Stomach (tissue), 9 donors: Measurements from ENCODE around the gene SPHK2. TPM values are rescaled to one million over a fixed set of nuclear protein-coding genes. Genes with fewer than 3 reads are reported as not detected.
"Not testable (repeated sequence)": the region's sequence is repeated elsewhere in the genome, so short reads cannot be mapped to it uniquely, and the experiment has no call there.

Experiments
- DNase-seq, 2 donors: peaks; one replicate each; pipeline versions ENCODE4 v3.0.0 to v3.0.0-alpha.2; 2013 to 2019
- H3K27ac ChIP-seq, 5 donors: fragments of 200-600 bp in 4 of 5; sonication (generic) in 4 of 5; one replicate each; pipeline ENCODE4 v1.5.1; 2013 to 2019; ENCODE audit warnings: mild to moderate bottlenecking in 1 of 5, moderate library complexity in 1 of 5
- H3K27me3 ChIP-seq, 3 donors: fragments of 200-600 bp; sonication (generic); one replicate each; pipeline ENCODE4 v1.5.1; 2017 to 2019; ENCODE audit warnings: mixed run types in 1 of 3
- H3K36me3 ChIP-seq, 4 donors: fragments of 200-600 bp; sonication (generic); 1 replicate in 3 of 4; 2 replicates in 1 of 4; pipeline ENCODE4 v1.5.1; 2016 to 2019
- H3K4me1 ChIP-seq, 4 donors: fragments of 200-600 bp; sonication (generic); one replicate each; pipeline ENCODE4 v1.5.1; 2016 to 2019
- H3K4me3 ChIP-seq, 4 donors: fragments of 200-600 bp; sonication (generic) in 3 of 4; one replicate each; pipeline ENCODE4 v1.5.1; 2016 to 2019; ENCODE audit warnings: mild to moderate bottlenecking in 1 of 4
- H3K9me3 ChIP-seq, 4 donors: fragments of 200-600 bp; sonication (generic); one replicate each; pipeline ENCODE4 v1.5.1; 2016 to 2019
- CTCF ChIP-seq, 7 experiments: fragments of 450-650 bp in 4 of 7; fragments of 200-600 bp in 3 of 7; sonication (generic) in 3 of 7; IDR thresholded peaks; one replicate each; pipeline ENCODE4 v1.5.1; 2016 to 2019; ENCODE audit warnings: antibody characterized with exemption in 7 of 7, control low read depth in 2 of 7, mild to moderate bottlenecking in 1 of 7
- EP300 ChIP-seq: sonication (generic); formaldehyde crosslinking; IDR thresholded peaks from one replicate; pipeline ENCODE4 v1.6.1; 2017; ENCODE audit warnings: antibody characterized with exemption
- POLR2A ChIP-seq, 4 donors: fragments of 450-650 bp; IDR thresholded peaks; one replicate each; pipeline ENCODE4 v1.6.1; 2016; ENCODE audit warnings: antibody characterized with exemption in 4 of 4, control low read depth in 2 of 4, mild to moderate bottlenecking in 1 of 4, moderate library complexity in 1 of 4
- POLR2AphosphoS5 ChIP-seq, 3 donors: sonication (generic); formaldehyde crosslinking; IDR thresholded peaks; one replicate each; pipeline ENCODE4 v1.6.1; 2016; ENCODE audit warnings: antibody characterized with exemption in 3 of 3
- WGBS, 5 donors: extraction: QIAGEN DNeasy Blood & Tissue Kit in 3 of 5; methylation state at CpG; one replicate each; pipeline versions ENCODE4 v1.1.5 to v1.1.7; 2013 to 2018; 5-methylcytosine and 5-hydroxymethylcytosine counted together
- intact Hi-C: fragments of 100-400 bp; cut with DNase I; formaldehyde crosslinking; loops from one replicate; pipeline ENCODE4 v1.15.1; 2023; ENCODE audit warnings: low total_unique reads
- polyA plus RNA-seq, 3 donors: library from polyadenylated mRNA; stranded (reverse); fragments of 200-250 nt; gene quantifications; one replicate each; pipeline ENCODE4 v1.2.3, GENCODE V29; 2013
- total RNA-seq, 5 donors: library from RNA; depleted of rRNA; stranded (reverse); fragments of >200 nt; gene quantifications; one replicate each; pipeline versions ENCODE4 v1.1.0 to v1.2.3, GENCODE V29; 2014 to 2016
- donor health status: healthy with polysubstance abuse.
- donor health status: Bipolar disorder and iron deficiency.
- donor health status: healthy.

SPHK2 gene
- total and polyA plus RNA-seq, 8 donors, result 9.4 to 156 (median 19.6) TPM

- Histone ChIP-seq H3K4me1 (peaks cover 0 to 14% (median 9%) of the 10 kb centered on the region in 4 donors), H3K27ac (no peak overlapping the region), H3K27me3 (no peaks in the 10 kb centered on the region), H3K4me3 (no peak overlapping the region), H3K9me3 (no peaks in the 10 kb centered on the region), H3K36me3 (no peaks in the 10 kb centered on the region)
- intact Hi-C loops, result no loop called here
- TF ChIP-seq EP300 (no peak), POLR2A (IDR thresholded peaks at IDR 0.05) (no peak)
- DNase-seq, result no peak
- 88 to 91% (median 89%) methylated on average over 12 of the region's 12 CpGs for WGBS, 5 donors
These were observed 31.8 kb downstream of the SPHK2 start for GRCh38 chr19:48650974-48651682.

GRCh38 chr19:48651683-48652048 is 32.4 kb downstream of the SPHK2 start:
- H3K27me3 ChIP-seq, result no peaks in the 10 kb centered on the region
- no peak overlapping the region for H3K4me3 ChIP-seq
- TF ChIP-seq EP300 (no peak), POLR2AphosphoS5 (IDR thresholded peaks at IDR 0.05) (no peak), POLR2A (IDR thresholded peaks at IDR 0.05) (no peak), CTCF (IDR thresholded peaks at IDR 0.05) (no peak)
- peaks cover 0 to 8% (median 5%) of the 10 kb centered on the region in 4 donors for H3K4me1 ChIP-seq
- no peak for DNase-seq
- WGBS, 5 donors, result 71 to 98% (median 89%) methylated on average over 5 of the region's 5 CpGs
- H3K9me3 ChIP-seq, result no peaks in the 10 kb centered on the region
- no peak overlapping the region for H3K27ac ChIP-seq
- no peaks in the 10 kb centered on the region for H3K36me3 ChIP-seq
- intact Hi-C loops, result no loop called here

GRCh38 chr19:48654299-48655059 is 35.2 kb downstream of the SPHK2 start:
- peak in 1 of 2 donors; percentile 68 for DNase-seq
- 39 to 63% (median 42%) methylated on average over 9 to 11 of the region's 11 CpGs for WGBS, 5 donors
- TF ChIP-seq CTCF (IDR thresholded peaks at IDR 0.05) (no peak), EP300 (no peak), POLR2AphosphoS5 (IDR thresholded peaks at IDR 0.05) (no peak), POLR2A (IDR thresholded peaks at IDR 0.05) (no peak)
- H3K4me1 ChIP-seq, result peaks cover 0 to 5% (median 2%) of the 10 kb centered on the region in 4 donors
- intact Hi-C loops, result no loop called here
- no peaks in the 10 kb centered on the region for H3K27me3 ChIP-seq
- H3K36me3 ChIP-seq, result no peaks in the 10 kb centered on the region
- no peaks in the 10 kb centered on the region for H3K9me3 ChIP-seq
- H3K27ac ChIP-seq, result no peak overlapping the region
- H3K4me3 ChIP-seq, result no peak overlapping the region

GRCh38 chr19:48656840-48657474 is 37.7 kb downstream of the SPHK2 start:
- intact Hi-C loops, result no loop called here
- TF ChIP-seq CTCF (IDR thresholded peaks at IDR 0.05) (no peak), EP300 (no peak), POLR2AphosphoS5 (IDR thresholded peaks at IDR 0.05) (no peak), POLR2A (IDR thresholded peaks at IDR 0.05) (no peak)

GRCh38 chr19:48657828-48658227 is 38.5 kb downstream of the SPHK2 start:
- H3K27me3 ChIP-seq, DNase-seq, H3K27ac ChIP-seq, H3K4me3 ChIP-seq, H3K9me3 ChIP-seq, H3K36me3 ChIP-seq, intact Hi-C loops: not testable (repeated sequence)
- peaks cover 0 to 22% (median 8%) of the 10 kb centered on the region in 4 donors for H3K4me1 ChIP-seq
- 90 to 94% (median 91%) methylated on average over 4 to 5 of the region's 5 CpGs for WGBS, 5 donors

More at GRCh38 chr19:48656840-48657474, 37.7 kb downstream of the SPHK2 start:
- H3K4me3 ChIP-seq, result no peak overlapping the region
- H3K27me3 ChIP-seq, result no peaks in the 10 kb centered on the region
- H3K27ac ChIP-seq, result no peak overlapping the region
- DNase-seq, result peak in 1 of 2 donors; percentile 79
- H3K4me1 ChIP-seq, result peaks cover 0 to 22% (median 8%) of the 10 kb centered on the region in 4 donors
- WGBS, 5 donors, result 47 to 60% (median 54%) methylated on average over 16 of the region's 16 CpGs
- H3K9me3 ChIP-seq, result no peaks in the 10 kb centered on the region
- no peaks in the 10 kb centered on the region for H3K36me3 ChIP-seq
